Articular chondrocyte of knee joint (primary cell): ENCODE results near the gene MRPL58. TPM values are rescaled to one million over a fixed set of nuclear protein-coding genes. Genes with fewer than 3 reads are reported as not detected.

Source experiments
- small RNA-seq: library from RNA; depleted of rRNA; stranded (forward); fragments of <200 nt; gene quantifications from one replicate; pipeline ENCODE3, GENCODE V24; 2012
- total RNA-seq: library from RNA; depleted of rRNA; stranded (reverse); fragments of >200 nt; gene quantifications from 2 replicates; pipeline ENCODE4 v1.2.3, GENCODE V29; 2012

The MRPL58 gene
- total RNA-seq: 25.7 and 35.7 TPM in 2 replicates

DNA sequence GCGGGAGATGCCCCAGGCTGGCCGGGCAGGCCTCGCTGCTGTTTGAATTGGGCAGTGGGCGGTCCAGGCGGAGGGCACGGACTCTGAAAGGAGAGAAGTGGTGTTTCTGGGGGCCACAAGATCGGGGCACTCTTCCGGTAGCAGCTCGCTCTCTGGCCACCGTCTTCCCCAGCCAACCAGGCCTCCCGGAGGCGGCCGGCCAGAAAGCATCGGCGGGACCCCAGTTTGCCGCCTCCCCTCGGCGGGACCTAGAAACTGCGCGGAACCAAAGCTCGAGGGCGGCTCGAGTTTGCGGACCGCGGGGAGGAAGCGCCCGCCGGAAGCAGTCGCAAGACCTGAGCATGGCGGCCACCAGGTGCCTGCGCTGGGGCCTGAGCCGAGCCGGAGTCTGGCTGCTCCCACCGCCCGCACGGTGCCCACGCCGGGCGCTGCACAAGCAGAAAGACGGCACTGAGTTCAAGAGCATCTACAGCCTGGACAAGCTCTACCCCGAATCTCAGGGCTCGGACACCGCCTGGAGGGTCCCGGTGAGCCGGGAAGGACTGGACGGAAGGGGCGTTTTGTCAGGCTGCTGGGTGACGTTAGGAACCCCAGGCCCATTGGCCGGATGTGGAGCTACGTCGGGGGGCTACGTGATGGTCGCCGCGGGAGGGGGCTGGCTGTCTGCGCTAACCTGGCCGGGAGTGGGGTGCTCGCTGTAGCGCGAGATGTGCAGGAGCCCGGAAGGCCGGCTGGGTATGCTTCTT is at the start of gene MRPL58:
Gene MRPL58 (plus strand): TSS at position 325 of the 746 bp plus-strand sequence. CDS start 17 bp downstream, at position 342.

GRCh38 chr17:74972107-74972972 is 40.1 kb upstream of the MRPL58 start, which contains the start of gene HID1:
Gene HID1 (minus strand): TSS chr17:74972759. CDS start chr17:74972656, 103 bp downstream.

GRCh38 chr17:74987418-74987908 is 25.0 kb upstream of the MRPL58 start, which contains the start of gene CDR2L:
Gene CDR2L (plus strand): TSS chr17:74987632. CDS start chr17:74988044, 412 bp downstream.

GRCh38 chr17:75046407-75047289 is 34.2 kb downstream of the MRPL58 start, which contains the start of the genes ATP5PD and KCTD2:
Gene ATP5PD (minus strand): TSS chr17:75046969. CDS start chr17:75042650, 4,319 bp downstream.
Gene KCTD2 (plus strand): TSS chr17:75047225. CDS start chr17:75047251, 26 bp downstream.

Small RNA genes within 50 kb of the gene (small RNA-seq; reads per million reads assigned to genes)
- gene AC111186.1 (not detected), gene RN7SL573P (not detected), gene RNU6-362P (not detected)

Other genes with a start within 250 kb of the MRPL58 start
- 20.0 and 27.4 TPM in 2 replicates for gene NAT9, start 236.3 kb upstream of the MRPL58 start, total RNA-seq
- gene GRIN2C, start 152.8 kb upstream of the MRPL58 start, total RNA-seq: under 0.01 and 0.11 TPM in 2 replicates
- gene FDXR, start 139.7 kb upstream of the MRPL58 start, total RNA-seq: 8.5 and 14.3 TPM in 2 replicates
- gene FADS6, start 119.0 kb upstream of the MRPL58 start, total RNA-seq: not detected in 2 replicates
- gene USH1G, start 89.4 kb upstream of the MRPL58 start, total RNA-seq: not detected in 2 replicates
- gene OTOP2, start 88.4 kb upstream of the MRPL58 start, total RNA-seq: not detected in 2 replicates
- not detected in 2 replicates for gene OTOP3, start 76.8 kb upstream of the MRPL58 start, total RNA-seq
- gene HID1, start 39.9 kb upstream of the MRPL58 start, total RNA-seq: 0.32 TPM in 1 of 2 replicates, not detected in the other
- gene CDR2L, start 25.0 kb upstream of the MRPL58 start, total RNA-seq: 15.2 and 15.7 TPM in 2 replicates
- gene ATP5PD, start 34.3 kb downstream of the MRPL58 start, total RNA-seq: 415 and 418 TPM in 2 replicates
- 26.9 and 29.1 TPM in 2 replicates for gene KCTD2, start 34.6 kb downstream of the MRPL58 start, total RNA-seq
- gene SLC16A5, start 75.3 kb downstream of the MRPL58 start, total RNA-seq: 14.6 and 15.5 TPM in 2 replicates
- 3.3 and 4.1 TPM in 2 replicates for gene ARMC7, start 97.3 kb downstream of the MRPL58 start, total RNA-seq
- 35.3 and 51.9 TPM in 2 replicates for gene NT5C, start 119.1 kb downstream of the MRPL58 start, total RNA-seq
- 86.7 and 87.4 TPM in 2 replicates for gene JPT1, start 141.8 kb downstream of the MRPL58 start, total RNA-seq
- gene SUMO2, start 170.3 kb downstream of the MRPL58 start, total RNA-seq: 104 and 119 TPM in 2 replicates
- gene NUP85, start 193.0 kb downstream of the MRPL58 start, total RNA-seq: 23.7 and 24.1 TPM in 2 replicates
- 11.9 and 15.3 TPM in 2 replicates for gene GGA3, start 248.9 kb downstream of the MRPL58 start, total RNA-seq
- 35.3 and 35.4 TPM in 2 replicates for gene MRPS7, start 249.2 kb downstream of the MRPL58 start, total RNA-seq